Stromal cell of bone marrow (primary cell): ENCODE measurements around the gene ENTR1.

ENCODE experiments used
- DNase-seq: peaks from one replicate; pipeline ENCODE4 v3.0.0-alpha.2; 2012; ENCODE audit warnings: low read depth

The ENTR1 gene

DNA sequence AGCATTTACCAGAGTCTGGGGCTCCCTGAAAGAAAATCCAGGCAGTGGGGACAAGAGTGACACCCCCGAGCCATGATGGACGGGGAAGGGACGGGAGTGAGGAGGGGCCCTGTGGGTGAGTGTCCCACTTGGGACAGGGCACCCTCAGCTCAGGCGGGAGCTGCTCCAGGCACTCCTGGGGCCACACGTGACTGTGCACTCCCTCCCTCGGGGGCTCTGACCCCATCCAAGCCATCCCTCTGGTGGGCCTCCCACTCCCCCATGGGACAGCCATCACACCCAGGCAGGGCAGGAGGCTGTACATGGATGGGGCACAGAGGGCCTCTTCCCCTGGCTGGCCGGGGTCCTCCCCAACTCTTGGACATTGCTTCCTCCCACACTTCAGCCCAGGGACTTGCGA, 34.0 kb downstream of the ENTR1 start:
- DNase-seq, result no peak

DNA sequence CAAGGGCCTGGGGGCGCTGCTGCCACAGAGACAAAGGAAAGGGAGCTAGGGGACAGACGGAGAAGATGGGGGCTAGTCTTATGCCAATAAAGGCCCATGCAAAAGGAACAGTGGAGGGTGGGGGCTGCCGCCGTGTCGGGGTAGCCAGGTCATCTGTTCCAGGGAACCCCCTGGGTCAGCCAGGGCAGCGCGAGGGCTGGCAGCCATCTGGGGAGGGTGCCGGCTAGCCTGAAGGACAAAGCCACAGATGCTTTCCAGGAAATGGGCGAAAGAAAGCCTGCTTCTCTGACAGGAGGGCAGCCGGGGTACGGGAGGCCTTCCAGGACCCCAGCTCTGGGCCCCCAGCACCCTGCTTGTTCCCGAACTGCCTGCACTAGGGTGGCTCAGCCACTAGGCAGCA, 35.3 kb downstream of the ENTR1 start:
- no peak for DNase-seq

DNA sequence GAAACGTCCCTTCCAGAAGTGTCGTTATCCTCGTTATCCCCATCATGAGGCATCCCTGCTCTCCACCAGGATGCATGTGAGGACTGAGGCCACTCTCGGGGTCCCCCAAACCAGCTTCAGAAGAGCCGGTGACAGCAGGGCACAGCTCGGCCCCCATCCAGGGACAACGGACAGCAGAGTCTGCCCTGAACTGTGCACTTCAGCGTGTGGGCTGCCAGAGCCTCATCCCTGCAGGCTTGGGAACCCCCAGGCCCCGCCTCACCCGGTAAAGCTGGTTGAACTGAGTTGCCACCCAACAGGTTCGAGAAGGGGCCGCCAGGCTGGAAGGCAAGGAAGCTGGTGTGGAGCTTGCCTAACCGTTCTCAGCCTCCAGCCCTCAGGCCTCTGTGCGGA, 36.2 kb downstream of the ENTR1 start:
- DNase-seq, result no peak

DNA sequence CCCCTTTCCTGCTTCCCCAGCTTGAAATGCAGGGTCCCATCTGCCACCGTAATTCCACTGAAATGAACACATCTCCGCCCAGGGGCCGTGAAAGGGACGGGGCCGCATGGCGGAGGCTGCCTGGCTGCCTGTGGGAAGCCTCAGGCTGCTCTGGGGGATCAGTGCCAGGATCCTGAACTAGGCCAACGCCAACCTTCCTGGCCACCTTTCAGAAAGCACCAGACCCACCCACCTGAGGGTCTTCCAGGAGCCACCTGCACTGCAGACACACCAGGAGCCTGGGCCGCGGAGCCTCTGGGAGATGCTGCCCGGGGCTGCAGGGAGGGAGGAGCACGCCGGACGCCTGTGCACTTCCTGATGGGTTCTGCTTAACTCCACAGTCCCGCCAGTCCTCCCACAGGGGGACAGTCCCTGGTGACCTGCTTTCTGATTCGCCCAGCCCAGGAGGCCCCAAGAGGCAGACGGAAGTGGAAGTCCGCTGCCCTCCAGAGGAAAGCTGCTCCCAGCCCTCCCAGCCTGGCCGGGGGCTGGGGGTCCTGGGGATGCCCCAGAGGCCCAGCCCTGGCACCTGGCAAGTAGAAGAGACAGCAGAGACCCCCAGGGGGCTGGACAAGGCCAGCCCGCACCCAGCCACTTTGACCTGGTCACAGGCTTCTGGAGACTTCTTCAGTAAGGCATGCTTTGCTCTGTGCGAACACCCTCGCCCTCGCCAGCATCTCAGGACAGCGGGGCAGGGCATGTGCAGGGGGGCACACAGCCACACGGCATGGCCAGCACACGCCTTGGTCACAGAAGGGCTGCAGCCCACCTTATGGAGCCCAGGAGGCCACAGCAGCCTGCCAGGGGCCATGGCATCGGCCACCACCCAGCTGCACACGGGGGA, 36.9 kb downstream of the ENTR1 start, which contains the start of gene CARD9:
CARD9 (minus strand) TSS at position 370 of the 883 bp plus-strand sequence. CDS start 1,591 bp downstream, outside the sequence.
- no peak for DNase-seq

DNA sequence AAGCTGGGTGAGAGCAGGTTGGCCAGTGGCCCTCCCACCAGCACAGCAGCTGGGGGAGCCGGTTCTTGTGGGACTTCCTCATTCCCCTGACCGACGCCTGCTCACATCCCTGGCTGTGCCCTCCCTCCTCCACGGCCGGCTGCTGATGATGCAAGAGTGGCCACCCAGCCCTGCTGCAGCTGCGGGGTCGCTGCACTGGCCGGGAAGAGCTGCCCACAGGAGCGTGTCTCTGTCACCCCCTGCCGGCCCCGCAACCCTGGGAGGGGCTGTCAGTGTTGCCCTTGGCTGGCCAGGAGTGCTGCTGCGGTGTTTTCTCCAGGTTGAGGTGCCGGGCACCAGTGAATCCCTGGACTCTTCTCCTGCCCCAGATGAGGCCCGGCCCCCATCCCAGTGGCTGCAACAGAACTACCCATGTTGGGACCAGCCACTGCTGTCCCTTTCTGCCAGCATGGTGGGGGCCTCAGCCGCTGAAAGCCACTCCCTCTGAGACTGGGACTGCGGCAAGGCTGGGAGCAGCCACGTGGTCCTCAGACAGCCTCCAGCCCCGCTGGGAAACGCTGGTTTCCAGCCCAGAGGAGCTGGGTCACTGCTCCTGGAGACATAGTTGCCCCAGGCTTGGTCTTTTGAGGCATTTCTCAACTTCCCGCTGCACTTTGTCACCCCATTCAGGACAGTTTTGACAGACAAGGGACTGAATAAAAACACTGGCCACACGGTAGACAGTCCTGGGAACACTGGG, 37.7 kb downstream of the ENTR1 start:
- no peak for DNase-seq

DNA sequence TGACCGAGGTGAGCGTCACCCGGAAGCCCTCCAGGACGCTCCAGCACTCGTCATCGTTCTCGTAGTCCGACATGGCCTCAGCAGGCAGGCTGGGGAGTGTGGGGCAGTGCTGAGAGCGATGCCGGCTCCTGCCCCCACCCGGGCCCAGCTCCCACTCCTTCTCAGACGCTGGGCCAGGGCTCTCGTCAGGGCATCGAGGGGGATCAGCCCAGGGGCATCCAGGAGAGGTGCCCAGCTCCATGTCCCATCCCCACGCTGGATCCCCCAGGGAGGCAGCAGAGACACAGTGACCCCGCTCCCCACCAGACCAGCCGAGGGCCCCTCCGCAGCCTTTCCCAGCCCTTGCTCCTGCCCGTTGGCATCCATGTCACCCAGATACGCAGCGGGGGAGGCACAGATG, 38.4 kb downstream of the ENTR1 start:
- DNase-seq, result no peak

DNA sequence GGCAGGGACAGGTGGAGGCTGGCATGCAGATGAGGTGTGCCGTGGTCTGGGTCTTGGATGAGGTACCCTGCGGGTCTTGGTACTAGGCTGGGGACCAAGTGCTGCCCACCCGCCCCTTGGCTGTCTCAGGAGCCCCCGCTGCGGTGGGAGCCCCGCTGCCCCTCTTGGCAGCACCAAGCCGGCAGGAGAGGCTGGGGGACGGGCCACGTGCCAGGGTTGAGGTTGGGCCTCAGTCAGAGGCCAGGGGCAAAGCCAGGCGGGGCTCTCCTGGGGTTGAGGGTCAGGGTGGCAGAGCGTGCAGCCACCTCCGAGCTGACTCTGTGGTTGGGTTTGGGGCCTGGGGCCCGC, 38.9 kb downstream of the ENTR1 start:
- no peak for DNase-seq

DNA sequence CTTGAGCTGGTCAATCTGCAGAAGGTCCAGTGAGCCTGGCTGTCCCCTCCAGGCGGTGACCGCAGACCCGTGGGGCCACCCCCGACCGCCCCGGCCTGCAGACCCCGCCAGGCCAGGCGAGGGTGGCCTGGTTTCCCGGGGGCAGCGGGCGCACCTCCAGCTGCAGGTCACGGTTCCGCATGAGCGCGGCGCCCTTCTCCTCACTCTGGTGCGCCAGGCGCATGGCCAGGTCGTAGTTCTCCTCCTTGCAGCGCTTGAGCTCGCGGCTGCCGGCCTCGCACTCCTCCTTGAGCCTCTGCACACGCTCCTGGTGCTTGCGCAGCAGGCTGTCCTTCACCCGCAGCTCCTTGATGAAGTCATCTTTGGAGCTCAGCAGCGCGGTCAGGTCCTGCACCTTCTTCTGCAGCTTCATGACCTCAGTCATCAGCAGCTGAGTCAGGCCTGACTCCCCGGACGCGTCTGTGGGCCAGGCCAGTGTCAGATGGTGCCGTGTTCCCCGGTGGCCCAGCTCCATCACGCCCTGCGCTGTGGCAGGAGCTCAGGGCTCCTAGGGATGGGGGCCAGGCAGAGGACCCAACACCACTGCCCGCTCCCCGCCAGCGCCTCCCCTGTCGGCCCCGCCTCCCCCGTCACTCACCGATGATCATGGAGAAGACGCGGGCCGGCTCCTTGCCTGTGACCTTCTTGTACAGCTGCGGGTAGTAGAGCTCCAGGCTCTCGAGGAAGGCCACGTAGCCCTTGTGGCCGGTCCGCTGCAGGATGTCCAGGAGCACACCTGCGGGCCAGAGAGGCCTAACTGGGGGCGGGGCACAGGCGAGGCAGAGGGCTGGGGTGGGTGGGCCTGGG, 39.5 kb downstream of the ENTR1 start:
- no peak for DNase-seq

DNA sequence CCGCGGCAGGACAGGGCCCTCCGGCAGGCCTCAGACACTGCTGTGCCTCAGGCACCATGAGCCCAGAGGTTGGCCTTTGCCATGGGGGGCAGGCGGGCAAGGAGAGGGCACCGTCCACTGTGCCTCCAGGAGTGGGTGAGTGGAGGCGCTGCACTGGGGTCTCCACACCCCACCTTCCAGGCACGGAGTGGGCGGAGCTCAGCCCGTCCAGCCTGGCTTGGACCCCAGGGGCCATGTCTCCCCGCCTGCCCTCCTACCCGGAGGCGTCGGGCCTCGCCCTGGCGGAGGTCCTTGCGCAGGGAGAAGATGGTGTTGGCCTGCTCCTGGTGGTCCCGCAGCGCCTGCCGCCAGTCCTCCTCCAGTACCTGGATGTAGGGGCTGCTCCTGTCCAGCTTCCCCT, 40.4 kb downstream of the ENTR1 start:
- DNase-seq, result no peak

DNA sequence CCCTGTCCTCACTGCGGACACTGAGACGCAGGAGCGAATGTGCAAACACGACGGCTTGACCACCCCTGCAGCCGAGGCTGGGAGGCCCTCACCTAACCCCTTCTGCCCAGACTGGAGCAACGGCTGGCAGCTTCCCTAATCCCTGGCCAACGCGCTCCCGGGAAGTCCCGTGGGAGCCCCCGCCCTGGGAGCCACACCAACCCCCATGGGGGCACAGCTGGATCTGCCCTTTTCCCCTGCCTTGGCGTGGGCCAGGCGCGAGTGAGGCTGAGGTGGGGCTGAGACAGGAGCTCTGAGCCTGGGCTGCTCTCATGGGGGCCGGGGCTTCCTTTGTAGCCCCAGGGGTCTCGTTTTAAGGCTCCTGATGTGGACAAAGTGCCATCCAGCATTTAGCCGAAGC, 42.2 kb downstream of the ENTR1 start:
- DNase-seq, result no peak

DNA sequence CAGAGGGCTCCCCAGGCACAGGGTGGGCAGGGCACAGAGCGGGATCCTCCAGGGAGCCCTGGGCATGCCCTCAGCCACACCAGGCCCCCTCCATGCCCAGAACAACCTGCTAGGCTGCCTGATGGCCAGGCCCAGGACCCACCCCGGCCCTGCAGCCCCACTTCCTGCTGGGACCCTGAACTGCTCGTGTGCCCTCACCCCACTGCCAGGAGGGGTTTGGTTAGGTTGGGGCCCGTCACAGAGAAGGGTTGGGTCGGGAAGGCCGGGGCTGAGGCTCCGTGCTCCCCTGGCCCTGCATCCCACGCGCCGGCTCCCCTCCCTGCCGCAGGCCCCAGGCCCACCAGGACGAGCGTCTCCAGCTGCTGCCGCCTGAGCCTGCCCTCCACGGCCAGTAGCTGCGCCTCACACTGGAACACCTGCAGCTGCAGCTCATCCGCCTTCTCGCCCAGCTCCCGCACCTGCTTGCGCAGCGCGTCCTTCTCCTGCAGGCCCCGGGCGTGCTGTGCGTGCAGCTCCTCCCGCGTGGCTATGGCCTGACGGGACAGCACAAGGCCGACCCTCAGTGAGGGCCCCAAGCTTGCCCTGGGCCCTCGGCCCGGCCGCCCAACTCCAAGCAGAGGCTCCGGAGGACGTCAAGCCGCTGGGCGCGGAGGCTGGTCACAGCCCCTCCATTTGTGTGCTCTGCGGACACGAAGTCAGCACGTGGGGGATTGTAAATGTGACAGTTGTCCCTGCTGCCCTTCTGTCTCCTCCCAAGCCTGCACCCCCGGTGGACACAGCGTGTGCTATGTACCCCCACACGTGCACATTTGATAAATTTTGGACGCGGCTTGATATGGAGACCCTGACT, 42.9 kb downstream of the ENTR1 start:
- no peak for DNase-seq

DNA sequence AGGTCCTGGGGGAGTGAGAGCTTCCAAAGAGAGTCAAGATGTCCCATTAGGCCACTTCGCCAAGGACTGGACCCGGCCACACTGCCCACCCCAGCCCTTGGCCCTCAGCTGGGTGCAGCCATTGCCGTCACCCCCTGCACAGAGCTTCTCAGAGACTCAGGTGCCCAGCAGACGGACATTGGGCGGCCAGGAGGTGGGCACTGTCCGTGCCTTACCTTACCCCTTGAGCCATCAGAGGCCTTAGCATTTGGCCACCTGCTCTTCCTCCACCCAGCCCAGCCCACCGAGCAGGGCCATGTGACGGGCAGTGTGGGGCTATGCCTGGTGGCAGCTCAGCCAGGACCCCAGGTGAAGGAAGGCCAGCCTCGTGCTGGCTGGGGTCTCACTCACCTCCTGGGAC, 43.6 kb downstream of the ENTR1 start:
- no peak for DNase-seq

DNA sequence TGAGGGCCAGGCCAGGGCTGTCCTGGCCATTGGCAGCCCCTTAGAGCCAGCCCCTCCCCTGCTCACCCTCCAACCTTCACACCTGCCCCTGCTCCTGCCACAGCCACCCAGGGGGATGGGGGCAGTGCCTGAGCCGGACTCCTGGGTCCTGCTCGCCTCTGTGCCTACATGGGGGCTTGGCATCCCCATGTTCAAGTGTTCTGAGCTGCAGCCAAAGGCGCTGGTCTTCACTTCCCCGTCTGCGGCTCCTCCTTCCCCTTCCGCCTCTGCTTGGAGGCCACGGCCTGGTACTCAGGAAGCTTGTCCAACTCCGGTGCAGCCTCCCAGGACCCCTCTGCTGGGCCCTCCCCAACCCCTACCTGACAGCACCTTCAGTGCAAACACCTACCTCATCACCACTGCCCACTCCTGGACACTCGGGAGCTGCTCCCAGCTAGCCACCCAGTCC, 44.6 kb downstream of the ENTR1 start:
- DNase-seq, result no peak

DNA sequence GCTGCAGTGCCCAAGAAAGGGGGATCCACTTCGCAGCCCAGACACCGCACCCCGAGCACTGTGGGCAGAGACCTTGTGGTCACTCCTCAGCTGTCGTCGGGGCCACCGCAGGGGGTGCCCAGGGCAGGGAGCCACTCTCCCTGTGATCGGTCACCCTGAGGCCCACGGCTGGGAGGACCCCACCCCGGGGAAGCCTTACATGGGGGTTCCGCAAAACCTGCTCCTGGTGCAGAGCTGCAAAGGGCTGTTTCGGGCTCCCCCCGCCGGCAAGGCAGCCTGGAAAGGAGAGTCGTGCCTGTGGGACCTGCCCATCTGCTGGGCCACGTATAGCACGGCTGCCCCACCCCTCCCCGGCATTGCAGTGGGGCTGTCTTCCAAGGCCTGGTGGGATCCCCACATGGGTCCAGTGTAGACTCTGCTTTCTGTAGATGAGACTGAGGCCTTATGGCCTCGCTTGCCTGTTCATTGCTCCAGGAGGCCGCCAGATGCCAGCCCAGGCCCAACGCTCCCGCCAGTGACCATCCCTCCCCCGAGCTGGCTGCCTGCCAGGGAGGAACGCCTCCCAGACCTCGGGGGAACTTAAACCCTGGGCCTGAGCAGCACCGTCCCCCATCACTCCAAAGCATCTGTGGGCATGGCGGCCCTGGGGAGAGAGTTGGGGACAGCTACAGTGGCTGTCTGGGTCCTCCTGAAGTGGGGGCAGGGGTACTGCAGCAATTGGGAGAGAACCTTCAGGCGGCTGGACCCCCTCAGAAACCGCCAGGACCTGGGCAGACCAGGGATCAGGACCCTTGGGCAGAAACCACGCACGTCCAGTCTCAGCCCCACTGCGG, 45.3 kb downstream of the ENTR1 start:
- no peak for DNase-seq

DNA sequence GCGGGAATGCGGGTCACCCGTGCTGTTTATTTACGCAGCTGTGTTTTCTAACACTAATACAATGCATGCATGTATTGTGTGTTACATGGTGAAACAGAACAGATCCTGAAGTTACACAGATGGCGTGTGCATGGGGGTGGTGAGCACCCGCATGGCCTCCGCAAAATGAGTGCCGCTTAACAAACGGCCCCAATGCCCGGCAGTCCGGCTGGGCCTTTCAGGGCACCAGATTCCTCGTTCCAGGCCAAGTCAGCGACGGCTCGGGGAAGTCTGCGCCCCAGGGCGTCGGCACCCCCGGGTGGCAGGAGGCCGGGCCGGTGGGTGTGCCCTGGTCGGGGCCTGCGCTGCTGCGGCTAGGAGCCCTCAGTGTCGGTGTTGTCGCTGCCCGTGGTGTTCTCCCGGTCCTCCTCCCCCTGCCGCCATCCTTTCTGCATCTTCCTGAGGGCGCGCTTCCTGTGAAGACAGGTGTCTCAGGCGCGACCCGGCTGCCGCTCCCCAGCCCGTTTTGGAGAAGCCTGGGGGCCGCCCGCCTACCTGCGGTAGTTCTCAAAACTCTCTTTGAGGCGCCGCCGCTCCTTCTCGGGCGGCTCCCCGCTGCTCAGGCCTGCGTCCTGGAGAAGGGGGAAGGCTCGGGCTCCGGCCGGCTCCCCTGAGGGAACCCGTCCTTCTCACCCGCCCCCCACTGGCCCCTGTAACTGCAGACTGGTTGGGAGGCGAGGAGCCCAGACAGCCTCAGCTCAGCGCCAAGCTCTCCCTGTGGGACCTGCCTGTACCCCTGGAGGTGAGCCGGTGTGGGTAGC, 46.3 kb downstream of the ENTR1 start:
- DNase-seq, result no peak

DNA sequence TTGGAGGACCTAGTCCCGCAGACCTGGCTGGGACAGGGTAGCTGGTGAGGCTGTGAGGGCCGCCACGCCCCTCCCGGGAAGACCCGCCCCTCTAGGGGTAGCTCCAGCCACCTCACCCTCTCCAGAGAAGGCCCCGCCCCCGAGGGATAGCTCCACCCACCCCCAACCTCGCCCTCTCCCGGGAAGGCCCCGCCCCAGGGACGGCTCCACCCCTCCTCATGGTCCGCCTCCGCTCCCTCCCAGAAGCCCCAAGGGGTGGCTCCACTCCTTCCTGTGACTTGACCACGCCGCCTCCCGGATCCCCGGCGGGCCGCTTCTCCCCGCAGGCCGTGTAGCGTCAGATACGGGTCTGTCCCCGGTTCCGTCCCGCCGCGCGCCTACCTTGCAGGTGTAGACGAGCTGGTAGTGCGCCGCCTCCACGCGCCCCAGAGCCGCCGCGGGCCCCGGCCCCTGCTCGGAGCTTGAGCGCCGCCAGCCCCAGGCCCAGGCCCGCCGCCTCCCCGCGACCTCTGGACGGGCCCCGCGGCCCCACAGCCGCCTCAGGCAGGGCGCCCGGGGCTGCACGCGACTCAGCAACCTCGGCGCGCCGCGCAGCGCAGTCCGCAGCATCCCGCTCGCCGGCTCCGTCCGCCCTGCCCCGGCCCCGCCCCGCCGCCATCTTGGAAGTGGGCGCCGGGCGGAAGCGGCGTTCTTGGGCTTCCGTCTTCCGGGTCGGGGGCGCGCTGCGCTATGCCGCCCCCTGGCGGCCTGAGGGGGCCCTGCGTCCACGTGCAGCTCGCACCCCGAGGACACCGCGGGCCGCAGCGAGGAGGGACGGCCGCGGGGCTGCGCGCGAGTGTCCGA, 47.1 kb downstream of the ENTR1 start, which contains the start of gene DNLZ:
DNLZ (minus strand) TSS at position 639 of the 843 bp plus-strand sequence; CDS start at position 609, 30 bp downstream.
- DNase-seq, result peak; percentile 92

DNA sequence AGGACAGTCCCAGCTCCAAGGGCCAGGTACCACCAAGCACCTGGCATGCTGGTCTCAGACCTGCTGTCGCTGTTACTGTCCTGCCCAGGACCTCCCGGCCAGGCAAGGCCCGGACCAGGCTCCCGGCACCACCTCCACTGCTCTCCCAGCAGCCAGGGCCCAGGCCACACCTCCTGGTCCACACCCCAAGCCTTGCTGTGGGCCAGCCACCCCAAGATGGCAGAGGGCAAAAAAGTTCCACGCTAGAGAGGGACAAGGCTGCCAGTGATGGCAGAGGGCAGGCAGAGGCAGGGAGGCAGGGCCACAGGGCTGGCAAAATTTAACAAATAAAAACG, 48.0 kb downstream of the ENTR1 start:
- DNase-seq, result no peak

DNA sequence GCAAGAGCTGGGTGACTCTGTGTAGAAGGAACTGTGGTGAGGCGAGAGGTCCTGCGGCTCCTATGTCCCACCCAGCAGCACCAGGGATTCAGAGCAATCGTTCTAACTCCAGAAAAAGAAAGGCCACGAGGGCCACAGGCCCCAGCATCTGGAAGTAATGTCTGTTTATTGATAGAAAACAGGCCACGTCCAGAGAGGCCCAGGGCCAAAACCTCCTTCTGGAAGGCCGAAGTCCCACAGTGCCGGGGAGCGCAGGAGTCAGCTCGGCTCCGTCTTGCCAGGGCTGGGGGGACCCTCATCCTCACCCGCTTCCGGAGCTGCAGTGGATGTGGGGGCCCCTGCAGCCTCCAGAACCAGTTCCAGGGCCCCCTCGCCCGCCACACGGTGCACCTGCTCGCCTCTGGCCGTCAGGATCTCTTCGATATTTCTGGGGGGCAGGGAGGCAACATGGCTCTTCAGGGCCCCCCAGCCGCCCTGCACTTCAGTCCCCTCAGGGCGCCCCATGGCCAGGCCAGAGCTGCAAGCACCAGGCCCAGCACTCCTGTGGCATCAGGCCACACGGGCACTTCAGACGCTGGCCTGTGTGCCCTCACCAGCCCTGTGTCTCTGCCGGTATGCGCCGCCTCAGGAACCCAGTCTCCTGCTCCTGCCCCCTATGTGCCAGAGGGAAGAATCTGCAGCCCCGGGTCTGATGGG, 48.5 kb downstream of the ENTR1 start:
- DNase-seq, result no peak
